SK-N-SH (cell line): ENCODE results near the gene ZCCHC8. TPM values are rescaled to one million over a fixed set of nuclear protein-coding genes. Genes with fewer than 3 reads are reported as not detected.
A peak's percentile ranks its signal among the peaks of the same experiment; 100 is the strongest.

Source experiments
- CTCF ChIA-PET: fragments of 300-600, 350-600 bp; formaldehyde crosslinking; extraction: SDS; loops from one replicate; lab custom pipeline; 2021; lab: Yijun Ruan, JAX
- POLR2A ChIA-PET: fragments of 350-600 bp; sonication (Branson Sonifier 250); formaldehyde crosslinking; extraction: SDS; loops from one replicate; lab custom pipeline; 2020; ENCODE audit warnings: antibody characterized with exemption, inconsistent platforms; lab: Yijun Ruan, JAX
- DNase-seq: peaks from one replicate; pipeline ENCODE4 v3.0.0; 2012
- H2AFZ ChIP-seq: fragments of 200-600 bp; sonication (generic); 2 replicates; pipeline ENCODE4 v1.8.1; 2016; ENCODE audit warnings: antibody characterized with exemption, mild to moderate bottlenecking, low read depth
- H3F3A ChIP-seq: fragments of 200-600 bp; sonication (generic); replicated peaks from 2 replicates; pipeline ENCODE3; 2016; ENCODE audit warnings: antibody characterized with exemption, mild to moderate bottlenecking; ENCODE audit not compliant: insufficient read depth
- H3K27ac ChIP-seq, 2 experiments: fragments of 200-500 bp in 1 of 2; fragments of 200-600 bp in 1 of 2; sonication (Bioruptor generic) in 1 of 2; sonication (generic), shearing (Covaris generic) in 1 of 2; 2 replicates each; pipeline versions ENCODE4 v1.5.1 to v1.6.1; 2014 to 2016; ENCODE audit warnings: low read depth in 2 of 2, inconsistent platforms in 1 of 2, low read length in 1 of 2, mild to moderate bottlenecking in 1 of 2, mixed read lengths in 1 of 2
- H3K27me3 ChIP-seq: fragments of 200-600 bp; sonication (generic), shearing (Covaris generic); 2 replicates; pipeline ENCODE4 v1.6.1; 2016; ENCODE audit warnings: mixed run types; ENCODE audit not compliant: insufficient read depth
- H3K36me3 ChIP-seq, 2 experiments: fragments of 200-500 bp in 1 of 2; fragments of 200-600 bp in 1 of 2; sonication (Bioruptor generic) in 1 of 2; sonication (generic) in 1 of 2; replicated peaks in 1 of 2; 2 replicates each; pipeline versions ENCODE3 to v1.5.1; 2014 to 2016; ENCODE audit warnings: low read length in 1 of 2, mild to moderate bottlenecking in 1 of 2; ENCODE audit not compliant: insufficient read depth in 2 of 2, control insufficient read depth in 1 of 2
- H3K4me1 ChIP-seq, 2 experiments: fragments of 200-500 bp in 1 of 2; fragments of 200-600 bp in 1 of 2; sonication (Bioruptor generic) in 1 of 2; sonication (generic), shearing (Covaris generic) in 1 of 2; 2 replicates each; pipeline versions ENCODE4 v1.5.1 to v1.6.1; 2014 to 2016; ENCODE audit warnings: low read depth in 1 of 2, low read length in 1 of 2, mixed run types in 1 of 2; ENCODE audit not compliant: insufficient read depth in 2 of 2, control insufficient read depth in 1 of 2
- H3K4me2 ChIP-seq: fragments of 200-600 bp; sonication (generic), shearing (Covaris generic); 2 replicates; pipeline ENCODE4 v1.6.1; 2017; ENCODE audit warnings: mixed run types
- H3K4me3 ChIP-seq, 2 experiments: fragments of 200-500 bp in 1 of 2; fragments of 200-600 bp in 1 of 2; sonication (Bioruptor generic) in 1 of 2; sonication (generic), shearing (Covaris generic) in 1 of 2; 2 replicates each; pipeline versions ENCODE4 v1.5.1 to v1.8.1; 2014 to 2016; ENCODE audit warnings: low read depth in 2 of 2, inconsistent platforms in 1 of 2, low read length in 1 of 2, mild to moderate bottlenecking in 1 of 2, mixed read lengths in 1 of 2, moderate library complexity in 1 of 2
- H3K79me2 ChIP-seq: fragments of 200-600 bp; sonication (generic); 2 replicates; pipeline ENCODE4 v1.8.1; 2017; ENCODE audit warnings: mild to moderate bottlenecking; ENCODE audit not compliant: insufficient read depth
- H3K9ac ChIP-seq: fragments of 200-600 bp; sonication (generic); 2 replicates; pipeline ENCODE4 v1.6.1; 2017; ENCODE audit warnings: mixed run types
- H3K9me2 ChIP-seq: fragments of 200-600 bp; sonication (generic); 2 replicates; pipeline ENCODE4 v1.6.1; 2017; ENCODE audit warnings: mixed run types
- H3K9me3 ChIP-seq: fragments of 200-600 bp; sonication (generic); 2 replicates; pipeline ENCODE4 v1.6.1; 2017; ENCODE audit warnings: mixed run types, mild to moderate bottlenecking, moderate library complexity
- H4K20me1 ChIP-seq: fragments of 200-600 bp; sonication (generic); 2 replicates; pipeline ENCODE4 v1.6.1; 2017; ENCODE audit warnings: mild to moderate bottlenecking, mixed run types; ENCODE audit not compliant: insufficient read depth
- CHD2 ChIP-seq: fragments of 150-350 bp; IDR thresholded peaks from 2 replicates; pipeline ENCODE4 v1.6.1; 2018; ENCODE audit warnings: low read length; ENCODE audit not compliant: partially characterized antibody
- FOSL2 ChIP-seq: IDR thresholded peaks from 2 replicates; pipeline ENCODE4 v1.4.0; 2012; ENCODE audit warnings: low read depth, mild to moderate bottlenecking, moderate library complexity, borderline replicate concordance
- GATA2 ChIP-seq: sonication (generic); formaldehyde crosslinking; IDR thresholded peaks from 2 replicates; pipeline ENCODE4 v1.5.0; 2020; ENCODE audit warnings: mild to moderate bottlenecking, missing genetic modification reagents
- NFIC ChIP-seq: IDR thresholded peaks from 2 replicates; pipeline ENCODE4 v1.4.0; 2012; ENCODE audit warnings: borderline replicate concordance
- POLR2AphosphoS5 ChIP-seq: IDR thresholded peaks from 2 replicates; pipeline ENCODE4 v1.6.1; 2012; ENCODE audit warnings: low read depth, low read length
- RAD21 ChIP-seq: IDR thresholded peaks from 2 replicates; pipeline ENCODE4 v1.6.1; 2012; ENCODE audit warnings: mild to moderate bottlenecking, low read length
- REST ChIP-seq: IDR thresholded peaks from 2 replicates; pipeline ENCODE4 v1.6.1; 2012; ENCODE audit warnings: mild to moderate bottlenecking, low read depth, low read length, moderate library complexity
- TCF12 ChIP-seq: IDR thresholded peaks from 2 replicates; pipeline ENCODE4 v1.4.0; 2012
- USF2 ChIP-seq: fragments of 150-350 bp; IDR thresholded peaks from 2 replicates; pipeline ENCODE4 v1.6.1; 2017; ENCODE audit warnings: antibody characterized with exemption, low read length, low read depth, borderline replicate concordance
- WGBS: methylation state at CpG from one replicate; pipeline ENCODE4 v1.1.6; 2017; ENCODE audit warnings: low lambda C conversion rate; 5-methylcytosine and 5-hydroxymethylcytosine counted together
- polyA plus RNA-seq, 3 experiments: library from polyadenylated mRNA; depleted of rRNA; stranded (reverse); fragments of >200 nt; gene quantifications; 2 replicates each; pipeline ENCODE4 v1.2.3, GENCODE V29; 2012

The ZCCHC8 gene
- polyA plus RNA-seq, 1 of the 3 experiments (the other 2 are of a cell fraction): 11.3 TPM

GRCh38 chr12:122454250-122454721 lies 46.4 kb downstream of the ZCCHC8 start:
- Histone ChIP-seq H3K79me2 (no peaks in the 10 kb centered on the region), H2AFZ (peak overlapping the region; percentile 70; the same call in 1 of the 2 replicates), H4K20me1 (no peaks in the 10 kb centered on the region), H3K27ac (no peak overlapping the region), H3K9ac (no peak overlapping the region), H3K9me3 (no peaks in the 10 kb centered on the region), H3K4me3 (no peak overlapping the region), H3K4me2 (no peak overlapping the region), H3K9me2 (no peaks in the 10 kb centered on the region), H3K4me1 (no peaks in the 10 kb centered on the region), H3F3A (peaks cover 3% of the 10 kb centered on the region), H3K36me3 (no peaks in the 10 kb centered on the region), H3K27me3 (no peaks in the 10 kb centered on the region)
- CTCF ChIA-PET: interaction anchor here (1.2 kb wide), 1 partner anchor 17 kb away, joined by 6 read pairs; no protein-coding TSS in a partner anchor
- no peak for DNase-seq
- POLR2A ChIA-PET: no interaction called here
- 96% methylated on average over 12 of the region's 12 CpGs for WGBS
- no peak for TF ChIP-seq NFIC
- TF ChIP-seq RAD21: no peak
- no peak for TF ChIP-seq FOSL2

- H3K27me3 ChIP-seq: no peaks in the 10 kb centered on the region
- TF ChIP-seq REST (no peak), CHD2 (no peak), USF2 (no peak), TCF12 (no peak), POLR2AphosphoS5 (no peak), GATA2 (CRISPR knock-in tag) (no peak)
- H3K9ac ChIP-seq: no peak overlapping the region
- H3K4me2 ChIP-seq: no peak overlapping the region
- no peak overlapping the region for H3K27ac ChIP-seq
- no peak overlapping the region for H3K4me3 ChIP-seq
- H3K9me2 ChIP-seq: no peaks in the 10 kb centered on the region
- no peak for DNase-seq
- H3K36me3 ChIP-seq: no peaks in the 10 kb centered on the region
- ChIA-PET POLR2A (no interaction called here), CTCF (interaction anchor here (0.8 to 1.9 kb wide), 3 partner anchors 11 to 53 kb away, joined by 3 to 5 read pairs (median 3); no protein-coding TSS in a partner anchor)
- H3K9me3 ChIP-seq: no peaks in the 10 kb centered on the region
- no peak overlapping the region for H2AFZ ChIP-seq
- no peaks in the 10 kb centered on the region for H4K20me1 ChIP-seq
- peaks cover 3% of the 10 kb centered on the region for H3F3A ChIP-seq
- no peaks in the 10 kb centered on the region for H3K4me1 ChIP-seq
- WGBS: 82% methylated on average over 11 of the region's 11 CpGs
- H3K79me2 ChIP-seq: no peaks in the 10 kb centered on the region
Observed at GRCh38 chr12:122452701-122453285, 47.9 kb downstream of the ZCCHC8 start.
